HepG2 (cell line): ENCODE results near the gene RHBDD1. TPM values are rescaled to one million over a fixed set of nuclear protein-coding genes. Genes with fewer than 3 reads are reported as not detected.
A peak's percentile ranks its signal among the peaks of the same experiment; 100 is the strongest.

Experiments
- AKAP8 ChIP-seq: sonication (generic); formaldehyde crosslinking; IDR thresholded peaks from 2 replicates; pipeline ENCODE4 v1.5.1; 2020; ENCODE audit warnings: mild to moderate bottlenecking, missing genetic modification reagents
- ARNTL ChIP-seq: sonication (generic); formaldehyde crosslinking; IDR thresholded peaks from 2 replicates; pipeline ENCODE4 v1.4.0; 2020; ENCODE audit warnings: mild to moderate bottlenecking, missing genetic modification reagents
- CREBL2 ChIP-seq: sonication (generic); formaldehyde crosslinking; IDR thresholded peaks from 2 replicates; pipeline ENCODE4 v1.8.1; 2023; ENCODE audit warnings: missing genetic modification reagents, mild to moderate bottlenecking, borderline replicate concordance
- IKZF5 ChIP-seq: IDR thresholded peaks from 2 replicates; pipeline ENCODE4 v1.6.1; 2018; ENCODE audit warnings: missing genetic modification reagents, mild to moderate bottlenecking, missing compliant biosample characterization
- LCORL ChIP-seq, 2 experiments: fragments of 450-650 bp in 1 of 2; sonication (generic) in 1 of 2; formaldehyde crosslinking in 1 of 2; IDR thresholded peaks; 2 replicates each; pipeline versions ENCODE4 v1.5.0 to v1.6.1; 2017 to 2020; ENCODE audit warnings: antibody characterized with exemption in 1 of 2, missing genetic modification reagents in 1 of 2
- NCOA2 ChIP-seq: sonication (generic); formaldehyde crosslinking; IDR thresholded peaks from 2 replicates; pipeline ENCODE4 v1.8.0; 2022; ENCODE audit warnings: inconsistent platforms
- POGK ChIP-seq: sonication (generic); formaldehyde crosslinking; conservative IDR thresholded peaks from 2 replicates; pipeline ENCODE4 v1.8.0; 2022; ENCODE audit warnings: mild to moderate bottlenecking, moderate library complexity, missing genetic modification reagents
- POGZ ChIP-seq: sonication (generic); formaldehyde crosslinking; IDR thresholded peaks from 2 replicates; pipeline ENCODE4 v1.4.0; 2020; ENCODE audit warnings: mild to moderate bottlenecking, missing genetic modification reagents
- ZBTB8A ChIP-seq: sonication (generic); formaldehyde crosslinking; IDR thresholded peaks from 2 replicates; pipeline ENCODE4 v1.4.0; 2020; ENCODE audit warnings: mild to moderate bottlenecking, low read depth, missing genetic modification reagents, borderline replicate concordance
- ZNF138 ChIP-seq: sonication (generic); formaldehyde crosslinking; IDR thresholded peaks from 2 replicates; pipeline ENCODE4 v1.5.0; 2020; ENCODE audit warnings: mild to moderate bottlenecking, low read depth, missing genetic modification reagents
- ZNF253 ChIP-seq: sonication (generic); formaldehyde crosslinking; IDR thresholded peaks from 2 replicates; pipeline ENCODE4 v1.8.0; 2022; ENCODE audit warnings: mild to moderate bottlenecking, missing genetic modification reagents, borderline replicate concordance
- ZNF557 ChIP-seq: sonication (generic); formaldehyde crosslinking; IDR thresholded peaks from 2 replicates; pipeline ENCODE4 v1.4.0; 2020; ENCODE audit warnings: missing genetic modification reagents
- ZNF746 ChIP-seq: sonication (generic); formaldehyde crosslinking; IDR thresholded peaks from 2 replicates; pipeline ENCODE4 v1.8.0; 2022; ENCODE audit warnings: mild to moderate bottlenecking, missing genetic modification reagents
- ZNF781 ChIP-seq: sonication (generic); formaldehyde crosslinking; IDR thresholded peaks from 2 replicates; pipeline ENCODE4 v1.5.1; 2020; ENCODE audit warnings: borderline replicate concordance, mild to moderate bottlenecking, missing genetic modification reagents; ENCODE audit errors: not compliant biosample characterization
- ZSCAN22 ChIP-seq: sonication (generic); formaldehyde crosslinking; IDR thresholded peaks from 2 replicates; pipeline ENCODE4 v1.4.0; 2020; ENCODE audit warnings: mild to moderate bottlenecking, missing genetic modification reagents
- polyA plus RNA-seq, 8 experiments: library from polyadenylated mRNA; depleted of rRNA in 3 of 8; stranded (reverse) in 7 of 8; unstranded in 1 of 8; fragments of >200 nt; fragmentation: Illumina TruSeq in 4 of 8; extraction: Trizol in 4 of 8; gene quantifications; 2 replicates each; pipeline versions ENCODE4 v1.2.1 to v1.2.3, GENCODE V29; 2011 to 2016; ENCODE audit warnings: low read depth in 4 of 8, missing spikeins in 1 of 8, mixed read lengths in 1 of 8; ENCODE audit not compliant: insufficient read depth in 1 of 8
- total RNA-seq, 5 experiments: library from RNA; depleted of rRNA; stranded (reverse); fragments of >200 nt; fragmentation: Illumina TruSeq; extraction: Trizol; gene quantifications; 2 replicates each; pipeline ENCODE4 v1.2.3, GENCODE V29; 2016; ENCODE audit warnings: low read depth in 1 of 5
- TF ChIP-seq, protein P1 (sequence below): sonication (generic); formaldehyde crosslinking; IDR thresholded peaks from 2 replicates; pipeline ENCODE4 v1.8.0; 2023; ENCODE audit warnings: mild to moderate bottlenecking, missing genetic modification reagents
- TF ChIP-seq, protein P2 (sequence below): sonication (generic); formaldehyde crosslinking; IDR thresholded peaks from 2 replicates; pipeline ENCODE4 v1.8.1; 2023; ENCODE audit warnings: mild to moderate bottlenecking, missing genetic modification reagents, borderline replicate concordance
- TF ChIP-seq, protein P3 (sequence below): IDR thresholded peaks from 2 replicates; pipeline ENCODE4 v1.6.1; 2016; ENCODE audit warnings: low read depth, missing genetic modification reagents, missing compliant biosample characterization
- TF ChIP-seq, protein P4 (sequence below): sonication (generic); formaldehyde crosslinking; IDR thresholded peaks from 2 replicates; pipeline ENCODE4 v1.4.0; 2020; ENCODE audit warnings: missing genetic modification reagents

The RHBDD1 gene
- total and polyA plus RNA-seq, 2 of the 13 experiments (the other 11 are each of a cell fraction or from before 2014, with no cell fraction given), result 8.2 to 9.5 TPM

DNA sequence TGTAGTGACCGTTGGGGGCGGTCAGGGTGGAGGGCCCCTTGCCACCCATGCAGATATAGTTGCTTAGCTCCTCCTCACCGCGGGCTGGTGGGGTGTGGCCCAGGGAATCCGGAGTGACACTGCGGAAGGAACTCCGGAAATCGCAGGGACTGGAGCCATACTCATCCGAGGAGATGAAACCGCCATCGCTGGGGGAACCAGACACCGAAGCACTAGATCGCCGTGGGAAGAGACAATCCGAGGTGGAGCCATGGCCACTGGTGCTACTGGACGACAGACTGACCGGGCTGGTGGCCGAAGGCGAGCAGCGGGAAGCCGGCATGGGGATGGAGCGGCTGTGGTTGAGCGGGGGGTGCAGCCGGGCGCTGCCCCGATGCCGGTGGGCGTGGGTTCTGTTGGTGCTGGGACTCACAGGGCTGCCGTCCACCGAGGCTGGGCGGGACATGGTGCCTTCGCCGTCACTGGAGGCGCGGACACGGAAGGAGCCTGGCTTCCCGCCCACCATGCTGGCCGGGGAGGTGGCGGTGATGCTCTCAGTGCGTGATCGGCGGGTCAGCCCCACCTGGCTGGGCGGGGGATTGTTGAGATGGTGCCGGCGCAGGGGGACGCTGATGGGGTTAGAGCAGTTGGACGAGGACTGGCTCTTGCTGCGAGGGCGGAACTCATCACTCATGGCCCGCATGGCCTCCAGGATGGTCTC is 38.4 kb upstream of the RHBDD1 start (continued):
- TF ChIP-seq ZNF746 (CRISPR knock-in tag) (no peak), CREBL2 (CRISPR knock-in tag) (no peak), ZNF138 (CRISPR knock-in tag) (no peak), ZBTB8A (CRISPR knock-in tag) (no peak), NCOA2 (CRISPR knock-in tag) (no peak), ZSCAN22 (CRISPR knock-in tag) (no peak), ZNF253 (CRISPR knock-in tag) (peak; percentile 76; the same call in 1 of the 2 replicates), ZNF781 (CRISPR knock-in tag) (no peak), AKAP8 (CRISPR knock-in tag) (no peak), ARNTL (CRISPR knock-in tag) (no peak), IKZF5 (no peak), LCORL (IDR thresholded peaks at IDR 0.05) (no peak), LCORL (CRISPR knock-in tag; IDR thresholded peaks at IDR 0.05) (no peak), POGK (CRISPR knock-in tag) (no peak), ZNF557 (no peak), POGZ (0 out of 2 replicates have a peak, but pooled peaks have one; percentile 52)
- TF ChIP-seq, protein P1, sequence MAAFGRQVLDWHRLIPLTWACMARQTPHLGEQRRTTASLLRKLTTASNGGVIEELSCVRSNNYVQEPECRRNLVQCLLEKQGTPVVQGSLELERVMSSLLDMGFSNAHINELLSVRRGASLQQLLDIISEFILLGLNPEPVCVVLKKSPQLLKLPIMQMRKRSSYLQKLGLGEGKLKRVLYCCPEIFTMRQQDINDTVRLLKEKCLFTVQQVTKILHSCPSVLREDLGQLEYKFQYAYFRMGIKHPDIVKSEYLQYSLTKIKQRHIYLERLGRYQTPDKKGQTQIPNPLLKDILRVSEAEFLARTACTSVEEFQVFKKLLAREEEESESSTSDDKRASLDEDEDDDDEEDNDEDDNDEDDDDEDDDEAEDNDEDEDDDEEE (CRISPR knock-in tag), result no peak
- TF ChIP-seq, protein P2, sequence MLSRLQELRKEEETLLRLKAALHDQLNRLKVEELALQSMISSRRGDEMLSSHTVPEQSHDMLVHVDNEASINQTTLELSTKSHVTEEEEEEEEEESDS (CRISPR knock-in tag), result no peak
- TF ChIP-seq, protein P3, sequence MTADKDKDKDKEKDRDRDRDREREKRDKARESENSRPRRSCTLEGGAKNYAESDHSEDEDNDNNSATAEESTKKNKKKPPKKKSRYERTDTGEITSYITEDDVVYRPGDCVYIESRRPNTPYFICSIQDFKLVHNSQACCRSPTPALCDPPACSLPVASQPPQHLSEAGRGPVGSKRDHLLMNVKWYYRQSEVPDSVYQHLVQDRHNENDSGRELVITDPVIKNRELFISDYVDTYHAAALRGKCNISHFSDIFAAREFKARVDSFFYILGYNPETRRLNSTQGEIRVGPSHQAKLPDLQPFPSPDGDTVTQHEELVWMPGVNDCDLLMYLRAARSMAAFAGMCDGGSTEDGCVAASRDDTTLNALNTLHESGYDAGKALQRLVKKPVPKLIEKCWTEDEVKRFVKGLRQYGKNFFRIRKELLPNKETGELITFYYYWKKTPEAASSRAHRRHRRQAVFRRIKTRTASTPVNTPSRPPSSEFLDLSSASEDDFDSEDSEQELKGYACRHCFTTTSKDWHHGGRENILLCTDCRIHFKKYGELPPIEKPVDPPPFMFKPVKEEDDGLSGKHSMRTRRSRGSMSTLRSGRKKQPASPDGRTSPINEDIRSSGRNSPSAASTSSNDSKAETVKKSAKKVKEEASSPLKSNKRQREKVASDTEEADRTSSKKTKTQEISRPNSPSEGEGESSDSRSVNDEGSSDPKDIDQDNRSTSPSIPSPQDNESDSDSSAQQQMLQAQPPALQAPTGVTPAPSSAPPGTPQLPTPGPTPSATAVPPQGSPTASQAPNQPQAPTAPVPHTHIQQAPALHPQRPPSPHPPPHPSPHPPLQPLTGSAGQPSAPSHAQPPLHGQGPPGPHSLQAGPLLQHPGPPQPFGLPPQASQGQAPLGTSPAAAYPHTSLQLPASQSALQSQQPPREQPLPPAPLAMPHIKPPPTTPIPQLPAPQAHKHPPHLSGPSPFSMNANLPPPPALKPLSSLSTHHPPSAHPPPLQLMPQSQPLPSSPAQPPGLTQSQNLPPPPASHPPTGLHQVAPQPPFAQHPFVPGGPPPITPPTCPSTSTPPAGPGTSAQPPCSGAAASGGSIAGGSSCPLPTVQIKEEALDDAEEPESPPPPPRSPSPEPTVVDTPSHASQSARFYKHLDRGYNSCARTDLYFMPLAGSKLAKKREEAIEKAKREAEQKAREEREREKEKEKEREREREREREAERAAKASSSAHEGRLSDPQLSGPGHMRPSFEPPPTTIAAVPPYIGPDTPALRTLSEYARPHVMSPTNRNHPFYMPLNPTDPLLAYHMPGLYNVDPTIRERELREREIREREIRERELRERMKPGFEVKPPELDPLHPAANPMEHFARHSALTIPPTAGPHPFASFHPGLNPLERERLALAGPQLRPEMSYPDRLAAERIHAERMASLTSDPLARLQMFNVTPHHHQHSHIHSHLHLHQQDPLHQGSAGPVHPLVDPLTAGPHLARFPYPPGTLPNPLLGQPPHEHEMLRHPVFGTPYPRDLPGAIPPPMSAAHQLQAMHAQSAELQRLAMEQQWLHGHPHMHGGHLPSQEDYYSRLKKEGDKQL (CRISPR knock-in tag), result no peak
- TF ChIP-seq, protein P4, sequence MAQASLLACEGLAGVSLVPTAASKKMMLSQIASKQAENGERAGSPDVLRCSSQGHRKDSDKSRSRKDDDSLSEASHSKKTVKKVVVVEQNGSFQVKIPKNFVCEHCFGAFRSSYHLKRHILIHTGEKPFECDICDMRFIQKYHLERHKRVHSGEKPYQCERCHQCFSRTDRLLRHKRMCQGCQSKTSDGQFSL (CRISPR knock-in tag), result no peak
